LNCAP (cell line): ENCODE results near the gene TMEM272.

Experiments
- CTCF ChIP-seq: fragments of 450-650 bp; IDR thresholded peaks from 2 replicates; pipeline ENCODE4 v1.5.1; 2017; ENCODE audit warnings: mild to moderate bottlenecking

The TMEM272 gene

GRCh38 chr13:51793570-51794271, 51.3 kb downstream of the TMEM272 start:
- TF ChIP-seq CTCF: no peak

GRCh38 chr13:51786425-51787265, 58.3 kb downstream of the TMEM272 start:
- no peak for TF ChIP-seq CTCF

- TF ChIP-seq CTCF: no peak
Observed at GRCh38 chr13:51785712-51786424, 59.1 kb downstream of the TMEM272 start.

GRCh38 chr13:51784097-51784496, 60.9 kb downstream of the TMEM272 start:
- TF ChIP-seq CTCF: no peak

GRCh38 chr13:51783428-51784094, 61.4 kb downstream of the TMEM272 start:
- TF ChIP-seq CTCF: no peak

GRCh38 chr13:51782026-51782710, 62.8 kb downstream of the TMEM272 start:
- TF ChIP-seq CTCF: no peak
